Measurements from ENCODE around the gene NPSR1.

- TF ChIP-seq GABPA (IDR thresholded peaks at IDR 0.05; ENCODE audit: low read depth) (no peak), CTCF (IDR thresholded peaks at IDR 0.05) (no peak), POLR2AphosphoS5 (IDR thresholded peaks at IDR 0.05; ENCODE audit: low read depth, low read length) (no peak), JUND (IDR thresholded peaks at IDR 0.05) (no peak), TAF1 (IDR thresholded peaks at IDR 0.05; ENCODE audit: borderline replicate concordance, low read depth, low read length) (no peak), RAD21 (IDR thresholded peaks at IDR 0.05; ENCODE audit: low read length) (no peak), EP300 (IDR thresholded peaks at IDR 0.05; ENCODE audit: borderline replicate concordance in 1 of 2, low read depth in 1 of 2, low read length in 1 of 2) (no peak), SMC3 (IDR thresholded peaks at IDR 0.05; ENCODE audit: low read depth, low read length) (no peak), GATA2 (CRISPR knock-in tag; IDR thresholded peaks at IDR 0.05) (no peak), EZH2phosphoT487 (IDR thresholded peaks at IDR 0.05; ENCODE audit: borderline replicate concordance, low read depth) (no peak)
- TF ChIP-seq, protein P1, sequence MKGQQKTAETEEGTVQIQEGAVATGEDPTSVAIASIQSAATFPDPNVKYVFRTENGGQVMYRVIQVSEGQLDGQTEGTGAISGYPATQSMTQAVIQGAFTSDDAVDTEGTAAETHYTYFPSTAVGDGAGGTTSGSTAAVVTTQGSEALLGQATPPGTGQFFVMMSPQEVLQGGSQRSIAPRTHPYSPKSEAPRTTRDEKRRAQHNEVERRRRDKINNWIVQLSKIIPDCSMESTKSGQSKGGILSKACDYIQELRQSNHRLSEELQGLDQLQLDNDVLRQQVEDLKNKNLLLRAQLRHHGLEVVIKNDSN (IDR thresholded peaks at IDR 0.05; ENCODE audit: borderline replicate concordance, low read depth): no peak
- TF ChIP-seq, protein P2, sequence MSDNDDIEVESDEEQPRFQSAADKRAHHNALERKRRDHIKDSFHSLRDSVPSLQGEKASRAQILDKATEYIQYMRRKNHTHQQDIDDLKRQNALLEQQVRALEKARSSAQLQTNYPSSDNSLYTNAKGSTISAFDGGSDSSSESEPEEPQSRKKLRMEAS (IDR thresholded peaks at IDR 0.05; ENCODE audit: low read depth): no peak
Observed at GRCh38 chr7:34720289-34720688, 62.3 kb downstream of the NPSR1 start.

All from SK-N-SH (cell line).